Naive thymus-derived CD4-positive, alpha-beta T cell (primary cell): Measurements from ENCODE around the gene GARIN5B. TPM values are rescaled to one million over a fixed set of nuclear protein-coding genes. Genes with fewer than 3 reads are reported as not detected.
"Not testable (repeated sequence)": the region's sequence is repeated elsewhere in the genome, so short reads cannot be mapped to it uniquely, and the experiment has no call there.

Experiments used
- ATAC-seq: fragments of 150-1000 bp; cut with Tn5 transposase; 2 replicates; pipeline ENCODE4 v1.10.0; 2021; ENCODE audit warnings: mild to moderate bottlenecking, moderate library complexity
- CTCF ChIA-PET: fragments of 350-600 bp; sonication (Branson Sonifier 250); formaldehyde crosslinking; loops from one replicate; lab custom pipeline; 2021; ENCODE audit warnings: antibody characterized with exemption; lab: Charles Lee
- POLR2A ChIA-PET: fragments of 350-600 bp; sonication (Branson Sonifier 250); formaldehyde crosslinking; loops from one replicate; lab custom pipeline; 2021; ENCODE audit warnings: antibody characterized with exemption, inconsistent platforms; lab: Charles Lee
- DNase-seq, 9 donors: peaks; one replicate each; pipeline versions ENCODE4 v3.0.0 to v3.0.0-alpha.2; 2020 to 2022; ENCODE audit warnings: mixed read lengths in 1 of 9
- H3K27ac ChIP-seq: one replicate; pipeline ENCODE4 v1.7.0; 2013; ENCODE audit warnings: mild to moderate bottlenecking, low read depth, low read length, moderate library complexity
- H3K27me3 ChIP-seq, 2 donors: one replicate each; pipeline ENCODE4 v1.7.0; 2013; ENCODE audit warnings: low read length in 2 of 2, mild to moderate bottlenecking in 2 of 2, moderate library complexity in 2 of 2; ENCODE audit not compliant: control insufficient read depth in 2 of 2, insufficient read depth in 2 of 2
- H3K36me3 ChIP-seq, 3 experiments: 1 replicate in 2 of 3; 2 replicates in 1 of 3; pipeline ENCODE4 v1.7.0; 2013; ENCODE audit warnings: low read length in 3 of 3, mild to moderate bottlenecking in 3 of 3, moderate library complexity in 1 of 3; ENCODE audit not compliant: insufficient read depth in 3 of 3, control insufficient read depth in 2 of 3
- H3K4me1 ChIP-seq, 2 donors: one replicate each; pipeline ENCODE4 v1.7.0; 2013; ENCODE audit warnings: low read length in 2 of 2, mild to moderate bottlenecking in 2 of 2, moderate library complexity in 1 of 2; ENCODE audit not compliant: control insufficient read depth in 2 of 2, insufficient read depth in 2 of 2
- H3K4me3 ChIP-seq: 2 replicates; pipeline ENCODE4 v1.7.0; 2013; ENCODE audit warnings: mild to moderate bottlenecking, low read length
- H3K9me3 ChIP-seq, 3 experiments: 1 replicate in 2 of 3; 2 replicates in 1 of 3; pipeline ENCODE4 v1.7.0; 2013; ENCODE audit warnings: low read length in 3 of 3; ENCODE audit not compliant: control insufficient read depth in 2 of 3
- H3K27ac Mint-ChIP-seq, 9 donors: one replicate each; pipeline ENCODE4 v1.8.0; 2020 to 2022; ENCODE audit warnings: mixed read lengths in 9 of 9, mild to moderate bottlenecking in 8 of 9, moderate library complexity in 5 of 9, inconsistent platforms in 2 of 9
- H3K27me3 Mint-ChIP-seq, 5 donors: one replicate each; pipeline ENCODE4 v1.8.0; 2021 to 2022; ENCODE audit warnings: mixed read lengths in 5 of 5, mild to moderate bottlenecking in 1 of 5
- H3K36me3 Mint-ChIP-seq, 5 donors: one replicate each; pipeline ENCODE4 v1.8.0; 2020 to 2022; ENCODE audit warnings: mixed read lengths in 5 of 5, mild to moderate bottlenecking in 3 of 5, inconsistent platforms in 1 of 5
- H3K4me1 Mint-ChIP-seq, 7 donors: one replicate each; pipeline ENCODE4 v1.8.0; 2020 to 2022; ENCODE audit warnings: mixed read lengths in 7 of 7, mild to moderate bottlenecking in 3 of 7, inconsistent platforms in 1 of 7
- H3K4me3 Mint-ChIP-seq, 10 donors: one replicate each; pipeline ENCODE4 v1.8.0; 2020 to 2022; ENCODE audit warnings: mild to moderate bottlenecking in 10 of 10, mixed read lengths in 10 of 10, moderate library complexity in 6 of 10, inconsistent platforms in 2 of 10
- H3K9me3 Mint-ChIP-seq, 11 donors: one replicate each; pipeline ENCODE4 v1.8.0; 2020 to 2022; ENCODE audit warnings: mixed read lengths in 11 of 11, mild to moderate bottlenecking in 4 of 11, inconsistent platforms in 1 of 11, moderate library complexity in 1 of 11
- intact Hi-C, 2 donors: fragments of 100-400 bp; cut with micrococcal nuclease; formaldehyde crosslinking; loops; one replicate each; pipeline ENCODE4 v1.15.1; 2023
- polyA plus RNA-seq, 2 donors: library from polyadenylated mRNA; unstranded; fragments of 300-500 nt; fragmentation: Illumina TruSeq; gene quantifications; one replicate each; pipeline ENCODE4 v1.2.3, GENCODE V29; 2021
- total RNA-seq, 6 experiments: library from RNA in 5 of 6; stranded (reverse) in 5 of 6; gene quantifications; 1 replicate in 5 of 6; 2 replicates in 1 of 6; pipeline ENCODE4 v1.2.3 and lab custom pipeline; 2021 to 2026

GARIN5B gene
- total and polyA plus RNA-seq, 7 experiments from 2014 or later, result not detected

- H3K4me3 ChIP-seq, H3K9me3 Mint-ChIP-seq, H3K27me3 Mint-ChIP-seq, H3K27ac Mint-ChIP-seq, H3K9me3 ChIP-seq, intact Hi-C loops, POLR2A ChIA-PET, DNase-seq, H3K27me3 ChIP-seq, ATAC-seq, H3K27ac ChIP-seq, H3K4me3 Mint-ChIP-seq: not testable (repeated sequence)
- CTCF ChIA-PET, result interaction anchor here (0.6 to 1.2 kb wide), 2 partner anchors 11 to 313 kb away, joined by 3 to 9 read pairs; no protein-coding TSS in a partner anchor
- H3K36me3 ChIP-seq, result peaks cover 0 to 49% (median 2%) of the 10 kb centered on the region in 3 experiments
- peaks cover 6 to 11% of the 10 kb centered on the region in 2 donors for H3K4me1 ChIP-seq
- Mint-ChIP-seq H3K4me1 (peaks cover 10 to 50% (median 15%) of the 10 kb centered on the region in 7 donors), H3K36me3 (peaks cover 0 to 27% (median 16%) of the 10 kb centered on the region in 5 donors)
Measured at GRCh38 chr19:55401390-55401789, 38.3 kb upstream of the GARIN5B start.

GRCh38 chr19:55400281-55401087 is 37.4 kb upstream of the GARIN5B start:
- no peak for DNase-seq
- Mint-ChIP-seq H3K4me1 (peaks cover 1 to 41% (median 6%) of the 10 kb centered on the region in 7 donors), H3K9me3 (no peaks in the 10 kb centered on the region), H3K36me3 (peaks cover 0 to 20% (median 10%) of the 10 kb centered on the region in 5 donors), H3K4me3 (no peak overlapping the region), H3K27me3 (no peaks in the 10 kb centered on the region), H3K27ac (peak overlapping the region in 1 of 9 donors; percentile 38)
- Histone ChIP-seq H3K9me3 (no peaks in the 10 kb centered on the region), H3K4me3 (no peak overlapping the region), H3K27me3 (no peaks in the 10 kb centered on the region), H3K4me1 (peaks cover 0 to 2% of the 10 kb centered on the region in 2 donors), H3K36me3 (peaks cover 0 to 42% (median 2%) of the 10 kb centered on the region in 3 experiments), H3K27ac (no peak overlapping the region)
- ChIA-PET POLR2A (interaction anchor here (0.6 kb wide), 1 partner anchor 59 kb away, joined by 3 read pairs; no protein-coding TSS in a partner anchor), CTCF (interaction anchor here (1.2 kb wide), 1 partner anchor 10 kb away, joined by 3 read pairs; no protein-coding TSS in a partner anchor)
- intact Hi-C loops, result no loop called here
- no peak for ATAC-seq

GRCh38 chr19:55398200-55398925 is 35.3 kb upstream of the GARIN5B start:
- H3K36me3 Mint-ChIP-seq, result peaks cover 0 to 16% (median 10%) of the 10 kb centered on the region in 5 donors
- peak; percentile 26 for ATAC-seq
- peaks cover 0 to 36% (median 3%) of the 10 kb centered on the region in 7 donors for H3K4me1 Mint-ChIP-seq
- no peaks in the 10 kb centered on the region for H3K27me3 Mint-ChIP-seq
- no peak for DNase-seq
- H3K36me3 ChIP-seq, result peaks cover 0 to 29% (median 2%) of the 10 kb centered on the region in 3 experiments
- intact Hi-C loops, result no loop called here
- peak overlapping the region in 1 of 10 donors; percentile 5 for H3K4me3 Mint-ChIP-seq
- H3K27me3 ChIP-seq, result no peaks in the 10 kb centered on the region
- no peaks in the 10 kb centered on the region for H3K4me1 ChIP-seq
- H3K9me3 Mint-ChIP-seq, result no peaks in the 10 kb centered on the region
- ChIA-PET POLR2A (interaction anchor here (1.4 to 2.5 kb wide), 3 partner anchors 9 to 14 kb away, joined by 5 to 8 read pairs (median 6); partner anchors contain the start of genes RPL28, TMEM238 and UBE2S), CTCF (no interaction called here)
- no peak overlapping the region for H3K4me3 ChIP-seq
- no peak overlapping the region for H3K27ac ChIP-seq
- H3K9me3 ChIP-seq, result no peaks in the 10 kb centered on the region
- peak overlapping the region in 3 of 9 donors; percentile 13 to 28 (median 23) for H3K27ac Mint-ChIP-seq

GRCh38 chr19:55392820-55393761 is 30.0 kb upstream of the GARIN5B start:
- no peaks in the 10 kb centered on the region for H3K9me3 Mint-ChIP-seq
- no peaks in the 10 kb centered on the region for H3K27me3 Mint-ChIP-seq
- ChIA-PET POLR2A (interaction anchor here (0.7 to 7.3 kb wide), 4 partner anchors 9 to 56 kb away, joined by 3 to 82 read pairs (median 3); partner anchors contain the start of genes TMEM238 and UBE2S), CTCF (interaction anchor here (0.7 kb wide), 1 partner anchor 17 kb away, joined by 5 read pairs; no protein-coding TSS in a partner anchor)
- Histone ChIP-seq H3K9me3 (no peaks in the 10 kb centered on the region), H3K4me3 (no peak overlapping the region), H3K36me3 (peaks cover 0 to 44% (median 4%) of the 10 kb centered on the region in 3 experiments), H3K27ac (no peak overlapping the region), H3K4me1 (peaks cover 8 to 15% of the 10 kb centered on the region in 2 donors), H3K27me3 (no peaks in the 10 kb centered on the region)
- H3K27ac Mint-ChIP-seq, result peak overlapping the region in 5 of 9 donors; percentile 18 to 71 (median 61)
- H3K36me3 Mint-ChIP-seq, result peaks cover 0 to 19% (median 5%) of the 10 kb centered on the region in 5 donors
- peaks cover 19 to 40% (median 27%) of the 10 kb centered on the region in 7 donors for H3K4me1 Mint-ChIP-seq
- DNase-seq (no peak), ATAC-seq (no peak)
- no peak overlapping the region for H3K4me3 Mint-ChIP-seq
- intact Hi-C loops, result no loop called here

GRCh38 chr19:55391702-55392615 is 28.9 kb upstream of the GARIN5B start:
- Mint-ChIP-seq H3K27ac (peak overlapping the region in 5 of 9 donors; percentile 0 to 51 (median 25)), H3K27me3 (no peaks in the 10 kb centered on the region), H3K9me3 (no peaks in the 10 kb centered on the region), H3K4me1 (peaks cover 20 to 51% (median 37%) of the 10 kb centered on the region in 7 donors), H3K36me3 (peaks cover 0 to 29% (median 6%) of the 10 kb centered on the region in 5 donors), H3K4me3 (no peak overlapping the region)
- intact Hi-C loops, result no loop called here
- peaks cover 19 to 25% of the 10 kb centered on the region in 2 donors for H3K4me1 ChIP-seq
- peaks cover 0 to 55% (median 9%) of the 10 kb centered on the region in 3 experiments for H3K36me3 ChIP-seq
- ChIA-PET POLR2A (interaction anchor here (7.3 kb wide), 1 partner anchor 14 kb away, joined by 82 read pairs; the partner anchor contains the start of gene UBE2S), CTCF (no interaction called here)
- no peak overlapping the region for H3K27ac ChIP-seq
- DNase-seq (no peak), ATAC-seq (no peak)
- no peak overlapping the region for H3K4me3 ChIP-seq
- no peaks in the 10 kb centered on the region for H3K27me3 ChIP-seq
- H3K9me3 ChIP-seq, result no peaks in the 10 kb centered on the region
